ACC112 (cell line): Measurements from ENCODE around the gene ZBTB44.
"Not testable (repeated sequence)": the region's sequence is repeated elsewhere in the genome, so short reads cannot be mapped to it uniquely, and the experiment has no call there.

ENCODE experiments used
- H2AFZ ChIP-seq: fragments of 200-600 bp; sonication (generic); one replicate; pipeline ENCODE4 v1.6.0; 2017; ENCODE audit warnings: antibody characterized with exemption, low read length; ENCODE audit not compliant: unreplicated experiment
- H3K27ac ChIP-seq: fragments of 200-600 bp; sonication (generic); 2 replicates; pipeline ENCODE4 v1.5.1; 2014; ENCODE audit warnings: low read depth, mild to moderate bottlenecking, antibody characterized with exemption, low read length, moderate library complexity
- H3K27me3 ChIP-seq: fragments of 200-600 bp; sonication (generic); 2 replicates; pipeline ENCODE4 v1.6.1; 2014; ENCODE audit warnings: mild to moderate bottlenecking, antibody characterized with exemption, low read length, moderate library complexity, mixed read lengths; ENCODE audit not compliant: insufficient read depth
- H3K36me3 ChIP-seq: fragments of 200-600 bp; sonication (generic); 2 replicates; pipeline ENCODE4 v1.6.1; 2016; ENCODE audit warnings: mild to moderate bottlenecking, antibody characterized with exemption, low read length, moderate library complexity, mixed read lengths; ENCODE audit not compliant: insufficient read depth
- H3K4me1 ChIP-seq: fragments of 200-600 bp; sonication (generic); one replicate; pipeline ENCODE4 v1.6.1; 2016; ENCODE audit warnings: low read length, mixed read lengths; ENCODE audit not compliant: insufficient read depth, unreplicated experiment, control insufficient read depth
- H3K4me3 ChIP-seq: fragments of 200-600 bp; sonication (generic); 2 replicates; pipeline ENCODE4 v1.5.1; 2014; ENCODE audit warnings: mild to moderate bottlenecking, low read depth, low read length
- H3K79me2 ChIP-seq: fragments of 200-600 bp; sonication (generic); one replicate; pipeline ENCODE4 v1.6.0; 2016; ENCODE audit warnings: low read length; ENCODE audit not compliant: control insufficient read depth, unreplicated experiment, insufficient read depth

Gene ZBTB44

GRCh38 chr11:130194241-130195023 lies 120.3 kb downstream of the ZBTB44 start:
- no peak overlapping the region for H2AFZ ChIP-seq
- H3K4me1 ChIP-seq = no peaks in the 10 kb centered on the region
- H3K27ac ChIP-seq = no peak overlapping the region
- H3K4me3 ChIP-seq = no peak overlapping the region
- no peaks in the 10 kb centered on the region for H3K79me2 ChIP-seq
- no peaks in the 10 kb centered on the region for H3K36me3 ChIP-seq
- H3K27me3 ChIP-seq = no peaks in the 10 kb centered on the region

DNA sequence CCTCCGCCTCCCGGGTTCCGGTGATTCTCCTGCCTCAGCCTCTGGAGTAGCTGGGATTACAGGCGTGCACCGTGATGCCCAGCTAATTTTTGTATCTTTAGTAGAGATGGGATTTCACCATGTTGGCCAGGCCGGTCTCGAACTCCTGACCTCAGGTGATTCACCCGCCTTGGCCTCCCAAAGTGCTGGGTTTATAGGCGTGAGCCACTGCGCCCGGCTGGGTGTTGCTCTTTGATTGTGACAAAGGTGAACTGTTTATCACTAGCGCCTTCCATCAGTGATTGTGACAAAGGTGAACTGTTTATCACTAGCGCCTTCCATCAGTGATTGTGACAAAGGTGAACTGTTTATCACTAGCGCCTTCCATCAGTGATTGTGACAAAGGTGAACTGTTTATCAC lies 121.2 kb downstream of the ZBTB44 start:
- H3K27me3 ChIP-seq, H3K4me1 ChIP-seq, H3K4me3 ChIP-seq, H2AFZ ChIP-seq, H3K27ac ChIP-seq, H3K36me3 ChIP-seq, H3K79me2 ChIP-seq: not testable (repeated sequence)

GRCh38 chr11:130192845-130193267 lies 121.9 kb downstream of the ZBTB44 start:
- no peaks in the 10 kb centered on the region for H3K4me1 ChIP-seq
- H3K27me3 ChIP-seq = no peaks in the 10 kb centered on the region
- H3K4me3 ChIP-seq = no peak overlapping the region
- no peaks in the 10 kb centered on the region for H3K36me3 ChIP-seq
- no peak overlapping the region for H3K27ac ChIP-seq
- H3K79me2 ChIP-seq = no peaks in the 10 kb centered on the region
- H2AFZ ChIP-seq = no peak overlapping the region

DNA sequence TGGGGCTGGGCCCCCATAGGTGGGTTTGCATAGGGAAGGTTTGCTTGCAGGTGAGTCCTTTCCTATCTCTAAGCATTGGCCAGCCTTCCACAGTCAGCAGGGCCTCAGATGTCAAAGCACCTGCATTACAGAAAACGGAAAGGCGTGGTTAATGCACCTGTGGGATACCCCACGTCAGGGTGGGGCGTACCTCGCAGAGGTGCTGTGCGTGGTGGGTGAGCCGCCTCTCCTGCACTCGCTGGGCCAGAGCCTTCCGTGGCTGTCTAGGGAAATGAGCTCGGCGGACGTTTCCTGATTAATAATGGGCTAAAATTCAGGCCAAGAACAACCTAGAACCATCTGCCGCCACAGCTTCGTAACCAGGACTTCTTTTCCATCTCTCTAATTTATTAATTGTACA lies 122.8 kb downstream of the ZBTB44 start:
- no peak overlapping the region for H2AFZ ChIP-seq
- H3K79me2 ChIP-seq = no peaks in the 10 kb centered on the region
- no peaks in the 10 kb centered on the region for H3K4me1 ChIP-seq
- H3K27ac ChIP-seq = no peak overlapping the region
- no peaks in the 10 kb centered on the region for H3K27me3 ChIP-seq
- no peaks in the 10 kb centered on the region for H3K36me3 ChIP-seq
- H3K4me3 ChIP-seq = no peak overlapping the region

- H3K27ac ChIP-seq = no peak overlapping the region
Observed at GRCh38 chr11:130190371-130190881, 124.3 kb downstream of the ZBTB44 start.

DNA sequence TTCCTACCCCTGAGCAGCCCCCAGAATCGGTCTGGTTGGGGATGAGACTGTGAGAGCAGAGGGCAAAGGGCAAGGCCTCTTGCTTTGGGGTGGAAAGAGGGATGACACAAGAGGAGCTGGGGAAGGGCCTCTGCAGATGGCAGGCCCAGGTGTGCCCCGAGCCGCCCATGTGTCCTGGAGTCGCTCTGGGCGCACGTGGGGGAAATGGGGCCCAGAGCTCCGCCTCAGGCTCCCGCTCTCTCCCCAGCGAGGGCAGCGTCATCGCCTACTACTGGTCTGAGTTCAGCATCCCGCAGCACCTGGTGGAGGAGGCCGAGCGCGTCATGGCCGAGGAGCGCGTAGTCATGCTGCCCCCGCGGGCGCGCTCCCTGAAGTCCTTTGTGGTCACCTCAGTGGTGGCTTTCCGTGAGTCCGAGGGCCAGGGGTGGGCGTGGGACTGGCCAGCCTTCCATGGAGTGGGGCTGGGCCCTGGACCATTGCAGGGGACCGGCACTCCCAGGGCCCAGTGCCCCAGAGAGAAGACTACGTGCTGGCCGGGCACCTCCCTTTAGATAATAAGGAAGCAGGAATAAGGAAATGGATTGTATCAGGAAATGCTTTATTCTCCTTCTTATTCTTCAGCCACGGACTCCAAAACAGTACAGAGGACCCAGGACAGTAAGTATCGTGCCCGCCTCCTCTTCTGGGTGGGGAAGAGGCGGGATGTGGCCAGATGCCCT lies 125.1 kb downstream of the ZBTB44 start:
- no peak overlapping the region for H3K4me3 ChIP-seq
- no peaks in the 10 kb centered on the region for H3K36me3 ChIP-seq
- H2AFZ ChIP-seq = no peak overlapping the region
- no peak overlapping the region for H3K27ac ChIP-seq
- H3K79me2 ChIP-seq = no peaks in the 10 kb centered on the region
- no peaks in the 10 kb centered on the region for H3K4me1 ChIP-seq
- H3K27me3 ChIP-seq = no peaks in the 10 kb centered on the region

More at GRCh38 chr11:130190371-130190881, 124.3 kb downstream of the ZBTB44 start:
- Histone ChIP-seq H3K4me3 (no peak overlapping the region), H3K4me1 (no peaks in the 10 kb centered on the region), H2AFZ (no peak overlapping the region), H3K36me3 (no peaks in the 10 kb centered on the region), H3K27me3 (no peaks in the 10 kb centered on the region), H3K79me2 (no peaks in the 10 kb centered on the region)

- H3K27ac ChIP-seq = no peak overlapping the region
- no peaks in the 10 kb centered on the region for H3K27me3 ChIP-seq
- H3K36me3 ChIP-seq = no peaks in the 10 kb centered on the region
- no peak overlapping the region for H3K4me3 ChIP-seq
- H3K79me2 ChIP-seq = no peaks in the 10 kb centered on the region
- H3K4me1 ChIP-seq = no peaks in the 10 kb centered on the region
- H2AFZ ChIP-seq = no peak overlapping the region
Observed at GRCh38 chr11:130188585-130189347, 126.0 kb downstream of the ZBTB44 start.

GRCh38 chr11:130188047-130188446 lies 126.7 kb downstream of the ZBTB44 start:
- H2AFZ ChIP-seq = no peak overlapping the region
- H3K27ac ChIP-seq = no peak overlapping the region
- no peaks in the 10 kb centered on the region for H3K36me3 ChIP-seq
- no peaks in the 10 kb centered on the region for H3K79me2 ChIP-seq
- H3K4me1 ChIP-seq = no peaks in the 10 kb centered on the region
- H3K27me3 ChIP-seq = no peaks in the 10 kb centered on the region
- H3K4me3 ChIP-seq = no peak overlapping the region

DNA sequence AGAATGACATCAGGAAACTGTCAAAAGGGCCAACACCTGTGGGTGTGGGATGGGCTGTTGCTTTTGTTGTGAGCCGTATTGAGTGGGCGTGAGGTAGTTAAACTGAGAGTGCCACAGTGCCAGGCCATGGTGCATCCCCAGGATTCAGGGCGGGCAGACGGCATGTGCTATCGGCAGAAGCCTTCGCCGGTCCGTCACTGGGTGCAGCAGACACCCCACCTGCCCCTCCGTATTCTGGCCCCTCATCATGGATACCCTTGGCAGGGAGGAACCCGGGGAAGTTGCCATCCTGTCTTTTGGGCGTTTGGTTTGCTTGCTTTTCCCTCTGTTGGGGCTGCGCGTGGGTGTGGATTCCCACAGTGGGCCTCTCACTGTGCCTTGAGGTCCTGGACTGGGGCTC lies 127.6 kb downstream of the ZBTB44 start:
- Histone ChIP-seq H2AFZ (no peak overlapping the region), H3K36me3 (no peaks in the 10 kb centered on the region), H3K27me3 (no peaks in the 10 kb centered on the region), H3K4me3 (no peak overlapping the region), H3K27ac (no peak overlapping the region), H3K79me2 (no peaks in the 10 kb centered on the region), H3K4me1 (peaks cover 3% of the 10 kb centered on the region)

- Histone ChIP-seq H3K36me3 (no peaks in the 10 kb centered on the region), H2AFZ (no peak overlapping the region), H3K4me3 (no peak overlapping the region), H3K79me2 (no peaks in the 10 kb centered on the region), H3K27ac (no peak overlapping the region), H3K4me1 (peaks cover 8% of the 10 kb centered on the region), H3K27me3 (no peaks in the 10 kb centered on the region)
Observed at GRCh38 chr11:130183878-130184610, 130.7 kb downstream of the ZBTB44 start.
